ENCODE data around the gene IL1RAPL1. TPM values are rescaled to one million over a fixed set of nuclear protein-coding genes. Genes with fewer than 3 reads are reported as not detected.

IL1RAPL1 gene
- polyA plus RNA-seq, 2 of the 4 experiments (the other 2 are of a cell fraction) = not detected

GRCh38 chrX:28651186-28651585 is 63.9 kb downstream of the IL1RAPL1 start:
- H3K4me2 ChIP-seq = no peak overlapping the region
- DNase-seq (ENCODE audit: low read depth in 1 of 2, low spot score in 1 of 2) = no peak

GRCh38 chrX:28659269-28659668 is 72.0 kb downstream of the IL1RAPL1 start:
- FAIRE-seq (no peak), DNase-seq (ENCODE audit: low read depth in 1 of 2, low spot score in 1 of 2) (peak in 1 of 2 experiments; percentile 6), ATAC-seq (no peak)
- H3K9me3 ChIP-seq = no peaks in the 10 kb centered on the region
- ChIA-PET CTCF (no interaction called here), POLR2A (no interaction called here)
- no peak overlapping the region for H3K4me2 ChIP-seq
- no peak overlapping the region for H3K4me3 ChIP-seq
- TF ChIP-seq HEYL (CRISPR knock-in tag; IDR thresholded peaks at IDR 0.05) (no peak), PBX3 (IDR thresholded peaks at IDR 0.05) (no peak), ZSCAN20 (CRISPR knock-in tag; IDR thresholded peaks at IDR 0.05) (no peak), ZC3H11A (IDR thresholded peaks at IDR 0.05) (no peak), USF2 (IDR thresholded peaks at IDR 0.05) (no peak), FOSB (CRISPR knock-in tag; IDR thresholded peaks at IDR 0.05) (no peak), HDAC2 (IDR thresholded peaks at IDR 0.05) (no peak), TFCP2L1 (CRISPR knock-in tag; IDR thresholded peaks at IDR 0.05) (no peak), EP300 (IDR thresholded peaks at IDR 0.05) (no peak), RAD21 (conservative IDR thresholded peaks at IDR 0.05 in 1 of 2, IDR thresholded peaks at IDR 0.05 in 1 of 2) (no peak), ESRRA (IDR thresholded peaks at IDR 0.05; ENCODE audit: borderline replicate concordance, low read length) (no peak), TP53 (CRISPR knock-in tag; IDR thresholded peaks at IDR 0.05) (no peak), JUN (IDR thresholded peaks at IDR 0.05) (no peak), CTCF (IDR thresholded peaks at IDR 0.05) (no peak; the same call in 2 of the 3 replicates), ZFP36 (IDR thresholded peaks at IDR 0.05; ENCODE audit: borderline replicate concordance, partially characterized antibody) (no peak)
- H3K4me1 ChIP-seq = no peaks in the 10 kb centered on the region
- 77% methylated on average over 23 of the region's 23 CpGs for WGBS (ENCODE audit: missing lambda C conversion rate)
- H3K27ac ChIP-seq = no peak overlapping the region

More at GRCh38 chrX:28651186-28651585, 63.9 kb downstream of the IL1RAPL1 start:
- TF ChIP-seq CEBPB (IDR thresholded peaks at IDR 0.05) (no peak), REST (IDR thresholded peaks at IDR 0.05) (no peak), JUNB (IDR thresholded peaks at IDR 0.05) (no peak), RCOR1 (IDR thresholded peaks at IDR 0.05; ENCODE audit: low read depth, low read length) (no peak), SMC3 (IDR thresholded peaks at IDR 0.05) (no peak), NR3C1 (IDR thresholded peaks at IDR 0.05) (no peak), HEYL (CRISPR knock-in tag; IDR thresholded peaks at IDR 0.05) (no peak), ELK1 (IDR thresholded peaks at IDR 0.05; ENCODE audit: low read depth, low read length) (no peak), FOSL2 (IDR thresholded peaks at IDR 0.05) (no peak), FOSL2 (CRISPR knock-in tag; IDR thresholded peaks at IDR 0.05) (no peak), MAZ (IDR thresholded peaks at IDR 0.05; ENCODE audit: borderline replicate concordance, low read depth, low read length) (no peak), PHF8 (IDR thresholded peaks at IDR 0.05; ENCODE audit: borderline replicate concordance, low read depth) (no peak), POLR2AphosphoS2 (conservative IDR thresholded peaks at IDR 0.05; ENCODE audit: low read length) (no peak)
- no peaks in the 10 kb centered on the region for H3K9me3 ChIP-seq
- no peaks in the 10 kb centered on the region for H3K4me1 ChIP-seq
- no peak overlapping the region for H3K4me3 ChIP-seq
- POLR2A ChIA-PET = no interaction called here
- FAIRE-seq (no peak), ATAC-seq (no peak)
- CTCF ChIA-PET = no interaction called here
- no peak overlapping the region for H3K27ac ChIP-seq
- WGBS (ENCODE audit: missing lambda C conversion rate) = 7% methylated on average over 1 of the region's 1 CpG
